Stimulated activated CD4-positive, alpha-beta T cell treated with anti-CD3 and anti-CD28 coated beads, Interleukin-4, amount 100 ng/mL, for 24 hours (primary cell): ENCODE data around the gene ELP1.
"Not testable (repeated sequence)": the region's sequence is repeated elsewhere in the genome, so short reads cannot be mapped to it uniquely, and the experiment has no call there.

Experiments
- DNase-seq: peaks from one replicate; pipeline ENCODE4 v3.0.0-alpha.2; 2020

Gene ELP1

GRCh38 chr9:108921200-108921599 lies 12.7 kb downstream of the ELP1 start:
- DNase-seq: no peak

- DNase-seq: not testable (repeated sequence)
Measured at GRCh38 chr9:108920401-108920800, 13.5 kb downstream of the ELP1 start.

DNA sequence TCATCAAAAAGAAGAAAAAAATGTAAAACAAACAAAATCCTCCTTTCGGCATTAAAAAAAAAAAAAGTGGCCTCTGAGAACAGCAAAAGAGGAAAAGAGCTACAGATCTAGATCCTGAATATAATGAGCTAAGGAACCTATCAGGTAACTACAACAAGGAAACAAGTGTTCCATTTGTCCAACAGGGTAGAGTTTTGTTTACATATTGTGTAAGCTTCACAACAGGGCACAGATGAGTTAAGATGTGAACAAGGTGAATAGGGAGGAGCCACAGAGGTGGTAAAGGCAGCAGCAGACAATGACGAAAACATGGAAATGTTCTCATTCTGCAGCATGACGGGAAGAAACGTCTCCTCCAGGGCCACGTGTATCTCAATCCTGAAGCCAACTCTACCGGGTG lies 14.4 kb downstream of the ELP1 start:
- DNase-seq: no peak

DNA sequence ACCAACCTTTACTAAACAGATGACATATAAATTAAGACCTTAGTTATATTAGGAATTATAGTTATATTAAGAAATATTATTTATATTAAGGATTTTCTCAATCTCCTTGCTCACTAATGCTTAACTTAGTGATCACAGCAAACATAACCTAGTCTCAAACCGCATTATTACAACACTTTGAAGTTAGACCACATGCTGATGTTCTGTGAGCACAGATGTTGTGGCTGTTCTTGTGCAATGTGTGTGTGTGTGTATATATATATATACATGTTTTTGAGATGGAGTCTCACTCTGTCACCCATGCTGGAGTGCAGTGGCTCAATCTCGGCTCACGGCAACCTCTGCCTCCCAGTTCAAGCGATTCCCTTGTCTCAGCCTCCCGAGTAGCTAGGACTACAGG lies 20.5 kb downstream of the ELP1 start:
- no peak for DNase-seq

GRCh38 chr9:108911820-108912219 lies 22.1 kb downstream of the ELP1 start:
- DNase-seq: no peak

- no peak for DNase-seq
Measured at GRCh38 chr9:108910914-108911313, 23.0 kb downstream of the ELP1 start.

GRCh38 chr9:108910402-108910801 lies 23.5 kb downstream of the ELP1 start:
- no peak for DNase-seq

GRCh38 chr9:108905494-108905893 lies 28.4 kb downstream of the ELP1 start:
- no peak for DNase-seq

- DNase-seq: no peak
Measured at GRCh38 chr9:108904161-108904560, 29.8 kb downstream of the ELP1 start.

GRCh38 chr9:108903420-108904103 lies 30.4 kb downstream of the ELP1 start:
- no peak for DNase-seq

- DNase-seq: no peak
Measured at GRCh38 chr9:108900176-108900575, 33.7 kb downstream of the ELP1 start.

- DNase-seq: not testable (repeated sequence)
Measured at GRCh38 chr9:108899023-108899695, 34.8 kb downstream of the ELP1 start.

- no peak for DNase-seq
Measured at GRCh38 chr9:108897324-108898096, 36.4 kb downstream of the ELP1 start.

DNA sequence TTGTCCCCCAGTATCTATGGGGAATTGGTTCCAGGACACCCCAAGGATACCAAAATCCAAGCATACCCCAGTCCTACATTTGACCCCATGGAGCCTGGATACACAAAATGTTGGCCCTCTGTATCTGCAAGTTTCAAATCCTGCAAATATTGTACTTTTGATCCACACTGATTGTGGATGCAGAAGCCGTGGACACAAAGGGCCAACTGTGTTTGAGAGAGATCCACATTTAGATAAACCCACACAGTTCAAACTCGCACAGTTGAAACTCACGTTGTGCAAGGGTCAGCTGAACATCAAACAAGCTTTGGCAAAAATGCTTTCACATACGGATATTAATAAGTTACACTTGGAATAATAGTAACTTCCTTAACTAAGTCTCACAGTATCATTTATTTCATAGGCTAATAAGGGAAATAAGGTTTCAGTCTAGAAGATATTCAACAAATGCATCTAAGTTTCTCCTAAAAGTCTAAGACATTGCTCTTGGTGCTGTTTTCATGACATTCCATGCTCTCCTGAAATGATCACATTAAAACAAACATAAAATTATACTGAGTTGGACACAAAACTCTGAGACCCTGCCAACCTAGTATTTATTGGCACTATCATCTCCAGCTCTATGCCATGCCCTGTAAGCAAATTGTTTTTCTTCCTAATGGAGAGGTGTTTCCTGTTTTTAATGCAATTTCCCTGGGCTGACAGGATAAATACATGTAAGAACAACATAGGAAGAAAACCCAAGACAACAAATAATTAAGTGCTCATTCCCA lies 39.5 kb downstream of the ELP1 start:
- no peak for DNase-seq

- DNase-seq: no peak
Measured at GRCh38 chr9:108889649-108890067, 44.3 kb downstream of the ELP1 start.

DNA sequence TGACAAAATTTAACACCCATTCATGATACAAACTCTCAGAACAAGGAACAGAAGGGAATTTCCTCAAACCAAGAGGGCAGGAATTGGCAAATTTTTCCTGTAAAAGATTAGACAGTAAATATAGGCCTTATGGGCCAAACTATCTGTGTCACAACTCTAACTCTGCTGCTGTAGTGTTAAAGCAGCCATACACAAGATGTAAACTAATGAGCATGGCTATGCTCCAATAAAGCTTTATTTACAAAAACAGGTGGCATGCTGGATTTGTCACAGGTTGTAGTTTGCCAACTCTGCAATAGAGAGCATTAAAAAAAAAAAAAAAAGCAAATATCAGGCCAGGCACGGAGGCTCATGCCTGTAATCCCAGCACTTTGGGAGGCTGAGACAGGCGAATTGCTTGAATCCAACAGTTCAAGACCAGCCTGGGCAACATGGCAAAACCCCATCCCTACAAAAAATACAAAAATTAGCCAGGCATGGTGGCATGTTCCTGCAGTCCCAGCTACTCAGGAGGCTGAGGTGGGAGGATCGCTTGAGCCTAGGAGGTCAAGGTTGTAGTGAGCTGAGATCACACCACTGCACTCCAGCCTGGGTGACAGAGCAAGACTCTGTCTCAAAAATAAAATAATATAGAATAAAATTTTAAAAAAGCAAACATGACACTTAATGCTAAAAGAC lies 47.2 kb downstream of the ELP1 start:
- not testable (repeated sequence) for DNase-seq

DNA sequence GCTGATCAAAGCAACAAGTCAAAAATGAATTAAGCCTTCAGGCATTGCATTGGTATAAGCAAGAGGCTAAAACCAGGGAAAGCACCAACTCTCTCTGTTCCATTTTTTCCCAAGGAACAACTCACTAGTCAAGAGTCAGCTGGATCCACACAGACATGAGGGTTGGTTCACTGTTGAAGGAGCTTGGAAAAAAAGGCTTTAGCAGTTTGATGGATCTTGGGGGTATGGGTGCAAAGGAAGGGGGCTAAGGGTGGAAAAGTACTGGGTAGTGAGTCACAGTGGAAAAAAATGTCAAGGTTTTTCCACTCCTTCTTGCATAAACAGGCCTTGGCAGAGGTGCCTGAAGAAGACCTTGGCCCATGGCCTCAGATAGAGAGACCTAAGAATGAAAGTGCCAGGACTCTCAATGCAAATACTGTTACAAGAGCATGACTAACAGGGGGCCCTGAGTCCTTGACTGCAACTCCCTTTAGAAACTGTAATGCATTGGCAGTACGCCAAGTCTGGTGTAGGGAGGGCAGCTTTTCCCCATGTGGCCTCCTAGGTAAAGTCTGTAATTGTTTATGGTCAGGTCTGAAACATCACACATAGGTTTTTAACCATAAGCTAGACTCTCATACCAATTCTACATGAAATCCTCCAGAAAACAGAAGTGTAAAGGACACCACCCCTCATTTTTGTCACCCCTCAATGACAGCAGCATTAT lies 48.1 kb downstream of the ELP1 start:
- DNase-seq: peak; percentile 72

DNA sequence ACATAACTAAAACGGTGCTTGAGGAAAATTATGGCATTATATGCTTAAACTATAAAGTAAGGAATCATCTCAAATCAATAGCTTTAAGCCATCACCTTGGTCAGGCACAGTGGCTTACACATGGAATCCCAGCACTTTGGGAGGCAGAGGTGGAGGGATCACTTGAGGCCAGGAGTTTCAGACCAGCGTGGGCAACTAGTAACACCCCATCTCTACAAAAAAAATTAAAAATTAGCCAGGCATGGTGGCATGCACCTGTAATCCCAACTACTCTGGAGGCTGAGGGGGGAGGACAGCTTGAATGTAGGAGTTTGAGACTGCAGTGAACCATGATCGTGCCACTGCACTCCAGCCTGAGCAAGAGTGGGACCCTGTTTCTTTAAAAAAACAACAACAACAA lies 49.2 kb downstream of the ELP1 start:
- DNase-seq: no peak

GRCh38 chr9:108883085-108883484 lies 50.8 kb downstream of the ELP1 start:
- DNase-seq: no peak

GRCh38 chr9:108882052-108882888 lies 51.7 kb downstream of the ELP1 start:
- no peak for DNase-seq
